Ishikawa (cell line): Measurements from ENCODE around the gene PKNOX2.

ENCODE experiments used
- CEBPB ChIP-seq: IDR thresholded peaks from 2 replicates; pipeline ENCODE4 v1.6.1; 2012
- CREB1 ChIP-seq: IDR thresholded peaks from 2 replicates; pipeline ENCODE4 v1.6.1; 2012; ENCODE audit warnings: low read depth
- EGR1 ChIP-seq: IDR thresholded peaks from 2 replicates; pipeline ENCODE4 v1.6.1; 2012
- EP300 ChIP-seq: IDR thresholded peaks from 2 replicates; pipeline ENCODE4 v1.6.1; 2012; ENCODE audit warnings: borderline replicate concordance
- FOXM1 ChIP-seq: IDR thresholded peaks from 2 replicates; pipeline ENCODE4 v1.6.1; 2012; ENCODE audit warnings: low read depth, borderline replicate concordance
- NFIC ChIP-seq: IDR thresholded peaks from 2 replicates; pipeline ENCODE4 v1.6.1; 2012
- RAD21 ChIP-seq: IDR thresholded peaks from 2 replicates; pipeline ENCODE4 v1.6.1; 2012; ENCODE audit warnings: low read depth
- TAF1 ChIP-seq: IDR thresholded peaks from 2 replicates; pipeline ENCODE4 v1.6.1; 2012; ENCODE audit warnings: low read depth, mild to moderate bottlenecking
- TCF12 ChIP-seq: IDR thresholded peaks from 2 replicates; pipeline ENCODE4 v1.6.1; 2012; ENCODE audit warnings: low read depth
- TEAD4 ChIP-seq: IDR thresholded peaks from 2 replicates; pipeline ENCODE4 v1.6.1; 2012
- YY1 ChIP-seq: IDR thresholded peaks from 2 replicates; pipeline ENCODE4 v1.6.1; 2012; ENCODE audit warnings: low read depth
- ZBTB7A ChIP-seq: IDR thresholded peaks from 2 replicates; pipeline ENCODE4 v1.6.1; 2012; ENCODE audit warnings: low read depth
- TF ChIP-seq, protein P1 (sequence below): IDR thresholded peaks from 2 replicates; pipeline ENCODE4 v1.6.1; 2012; ENCODE audit warnings: low read depth, mild to moderate bottlenecking
- TF ChIP-seq, protein P2 (sequence below): IDR thresholded peaks from 2 replicates; pipeline ENCODE4 v1.6.1; 2012
- TF ChIP-seq, protein P3 (sequence below): IDR thresholded peaks from 2 replicates; pipeline ENCODE4 v1.6.1; 2012

Gene PKNOX2

DNA sequence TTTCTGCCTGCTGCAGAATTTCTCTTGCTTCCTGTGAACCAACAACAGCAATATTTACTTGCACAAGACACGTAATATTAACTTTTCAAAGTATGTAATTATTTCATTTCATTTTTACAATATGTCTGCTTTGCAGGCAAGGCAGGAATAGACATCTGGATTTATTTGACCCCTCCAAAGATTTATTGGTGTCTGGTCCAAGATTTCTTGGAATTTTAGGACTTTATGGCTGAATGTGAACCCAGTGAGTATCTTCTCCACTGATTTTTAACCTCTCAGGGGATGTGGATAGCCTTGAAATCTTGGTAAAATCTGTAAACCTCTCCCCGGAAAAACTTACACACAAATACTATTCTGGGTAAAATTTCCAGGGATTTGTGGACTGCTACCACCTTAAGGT lies 61.5 kb downstream of the PKNOX2 start:
- TF ChIP-seq YY1 (no peak), NFIC (no peak), TCF12 (no peak), ZBTB7A (no peak), CREB1 (no peak), RAD21 (no peak), TEAD4 (no peak), EP300 (no peak)
- TF ChIP-seq, protein P1, sequence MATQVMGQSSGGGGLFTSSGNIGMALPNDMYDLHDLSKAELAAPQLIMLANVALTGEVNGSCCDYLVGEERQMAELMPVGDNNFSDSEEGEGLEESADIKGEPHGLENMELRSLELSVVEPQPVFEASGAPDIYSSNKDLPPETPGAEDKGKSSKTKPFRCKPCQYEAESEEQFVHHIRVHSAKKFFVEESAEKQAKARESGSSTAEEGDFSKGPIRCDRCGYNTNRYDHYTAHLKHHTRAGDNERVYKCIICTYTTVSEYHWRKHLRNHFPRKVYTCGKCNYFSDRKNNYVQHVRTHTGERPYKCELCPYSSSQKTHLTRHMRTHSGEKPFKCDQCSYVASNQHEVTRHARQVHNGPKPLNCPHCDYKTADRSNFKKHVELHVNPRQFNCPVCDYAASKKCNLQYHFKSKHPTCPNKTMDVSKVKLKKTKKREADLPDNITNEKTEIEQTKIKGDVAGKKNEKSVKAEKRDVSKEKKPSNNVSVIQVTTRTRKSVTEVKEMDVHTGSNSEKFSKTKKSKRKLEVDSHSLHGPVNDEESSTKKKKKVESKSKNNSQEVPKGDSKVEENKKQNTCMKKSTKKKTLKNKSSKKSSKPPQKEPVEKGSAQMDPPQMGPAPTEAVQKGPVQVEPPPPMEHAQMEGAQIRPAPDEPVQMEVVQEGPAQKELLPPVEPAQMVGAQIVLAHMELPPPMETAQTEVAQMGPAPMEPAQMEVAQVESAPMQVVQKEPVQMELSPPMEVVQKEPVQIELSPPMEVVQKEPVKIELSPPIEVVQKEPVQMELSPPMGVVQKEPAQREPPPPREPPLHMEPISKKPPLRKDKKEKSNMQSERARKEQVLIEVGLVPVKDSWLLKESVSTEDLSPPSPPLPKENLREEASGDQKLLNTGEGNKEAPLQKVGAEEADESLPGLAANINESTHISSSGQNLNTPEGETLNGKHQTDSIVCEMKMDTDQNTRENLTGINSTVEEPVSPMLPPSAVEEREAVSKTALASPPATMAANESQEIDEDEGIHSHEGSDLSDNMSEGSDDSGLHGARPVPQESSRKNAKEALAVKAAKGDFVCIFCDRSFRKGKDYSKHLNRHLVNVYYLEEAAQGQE, result no peak
- TF ChIP-seq, protein P2, sequence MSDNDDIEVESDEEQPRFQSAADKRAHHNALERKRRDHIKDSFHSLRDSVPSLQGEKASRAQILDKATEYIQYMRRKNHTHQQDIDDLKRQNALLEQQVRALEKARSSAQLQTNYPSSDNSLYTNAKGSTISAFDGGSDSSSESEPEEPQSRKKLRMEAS, result no peak

DNA sequence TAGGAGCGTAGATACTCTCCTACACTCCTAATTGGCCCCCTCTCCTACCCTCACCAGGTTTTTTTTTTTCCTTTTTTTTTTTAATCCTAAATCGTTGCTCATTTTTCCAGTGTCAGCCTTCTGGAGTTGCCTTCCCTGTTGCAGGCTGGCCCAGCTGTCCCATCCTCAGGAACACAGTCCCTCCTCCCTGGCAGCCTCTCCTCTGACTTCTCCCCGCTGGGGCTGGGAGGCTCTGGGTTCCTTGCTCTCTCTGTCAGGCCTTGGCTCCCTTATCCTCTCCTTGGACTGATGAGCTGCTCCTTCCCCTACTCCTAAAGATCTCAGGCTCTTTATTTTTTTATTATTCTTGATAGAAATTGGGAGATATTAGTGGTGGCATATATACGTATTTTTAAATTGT lies 62.2 kb downstream of the PKNOX2 start:
- no peak for TF ChIP-seq ZBTB7A
- no peak for TF ChIP-seq FOXM1
- TF ChIP-seq, protein P3, sequence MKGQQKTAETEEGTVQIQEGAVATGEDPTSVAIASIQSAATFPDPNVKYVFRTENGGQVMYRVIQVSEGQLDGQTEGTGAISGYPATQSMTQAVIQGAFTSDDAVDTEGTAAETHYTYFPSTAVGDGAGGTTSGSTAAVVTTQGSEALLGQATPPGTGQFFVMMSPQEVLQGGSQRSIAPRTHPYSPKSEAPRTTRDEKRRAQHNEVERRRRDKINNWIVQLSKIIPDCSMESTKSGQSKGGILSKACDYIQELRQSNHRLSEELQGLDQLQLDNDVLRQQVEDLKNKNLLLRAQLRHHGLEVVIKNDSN, result no peak
- TF ChIP-seq TAF1, result no peak
- TF ChIP-seq TEAD4, result no peak
- no peak for TF ChIP-seq YY1
- no peak for TF ChIP-seq CREB1
- TF ChIP-seq TCF12, result no peak
- no peak for TF ChIP-seq EGR1
- TF ChIP-seq, protein P1, result no peak
- no peak for TF ChIP-seq NFIC
- no peak for TF ChIP-seq EP300
- TF ChIP-seq RAD21, result no peak
- TF ChIP-seq, protein P2, result no peak

DNA sequence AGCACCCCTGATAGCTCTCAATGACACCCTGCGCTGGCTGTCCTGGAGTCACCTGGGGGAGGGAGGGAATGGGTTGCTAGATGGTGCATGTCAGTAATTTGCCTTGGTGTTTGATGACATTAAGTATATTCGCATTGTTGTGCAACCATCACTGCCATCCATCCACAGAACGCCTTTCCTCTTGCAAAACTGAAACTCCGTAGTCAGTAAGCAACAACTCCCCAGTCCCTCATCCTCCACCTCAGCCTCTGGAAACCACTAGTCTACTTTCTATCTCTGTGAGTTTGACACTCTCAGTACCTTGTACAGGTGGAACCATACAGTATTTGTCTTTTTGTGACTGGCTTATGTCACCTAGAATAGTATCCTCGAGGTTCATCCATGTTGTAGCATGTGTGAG lies 62.6 kb downstream of the PKNOX2 start:
- TF ChIP-seq, protein P1, result no peak
- no peak for TF ChIP-seq RAD21
- TF ChIP-seq YY1, result no peak
- TF ChIP-seq FOXM1, result no peak
- TF ChIP-seq CEBPB, result no peak
- no peak for TF ChIP-seq TAF1

DNA sequence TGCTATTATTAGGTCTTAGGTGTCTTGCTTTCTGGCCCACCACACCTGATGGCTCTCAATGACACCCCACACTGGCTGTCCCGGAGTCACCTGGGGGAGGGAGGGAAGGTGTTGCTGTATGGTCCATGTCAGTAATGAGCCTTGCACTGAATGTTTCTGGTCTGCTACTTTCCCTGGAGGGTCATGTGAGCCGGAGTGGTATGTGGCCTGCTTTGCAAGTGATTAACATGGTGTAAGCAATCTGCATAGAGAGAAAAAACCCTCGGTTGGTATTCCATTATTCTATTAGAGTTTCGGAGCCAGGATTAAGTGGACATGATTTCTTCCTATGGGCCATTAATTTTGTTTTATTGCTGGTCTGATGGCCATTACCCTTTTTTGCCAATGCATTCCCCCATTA lies 63.9 kb downstream of the PKNOX2 start:
- TF ChIP-seq EGR1, result no peak
- TF ChIP-seq NFIC, result no peak
- TF ChIP-seq, protein P1, result no peak
- no peak for TF ChIP-seq ZBTB7A

DNA sequence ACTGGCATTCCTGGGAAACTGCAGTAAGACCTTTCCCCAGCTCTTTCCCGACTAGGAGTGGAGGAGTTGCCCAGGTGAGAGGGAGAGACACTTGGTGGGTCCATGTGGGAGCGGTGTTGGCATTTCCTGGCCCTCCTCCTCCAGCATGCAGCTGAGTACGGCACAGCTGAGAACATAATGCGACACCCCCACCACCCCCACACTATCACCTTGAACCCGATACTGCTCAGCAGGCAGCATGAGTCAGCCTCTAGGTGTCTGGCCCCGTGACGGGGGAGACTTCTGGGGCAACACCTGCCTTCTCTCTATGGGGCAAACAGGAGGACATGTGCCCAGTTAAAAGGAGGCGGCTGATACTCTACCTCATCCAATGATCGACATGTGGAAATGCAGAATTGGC lies 64.4 kb downstream of the PKNOX2 start:
- TF ChIP-seq, protein P1, result no peak
- no peak for TF ChIP-seq EP300
